Thyroid gland (tissue), 4 donors: Measurements from ENCODE around the gene MINDY4B. TPM values are rescaled to one million over a fixed set of nuclear protein-coding genes. Genes with fewer than 3 reads are reported as not detected.

Experiments
- DNase-seq, 2 donors: peaks; one replicate each; pipeline ENCODE4 v3.0.0-alpha.2; 2019
- H3K27ac ChIP-seq, 3 donors: fragments of 200-600 bp; sonication (generic); 1 replicate in 2 of 3; 2 replicates in 1 of 3; pipeline ENCODE4 v1.5.1; 2016 to 2019; ENCODE audit warnings: mild to moderate bottlenecking in 1 of 3, moderate library complexity in 1 of 3
- H3K27me3 ChIP-seq: fragments of 200-600 bp; sonication (generic); one replicate; pipeline ENCODE4 v1.5.1; 2019
- H3K36me3 ChIP-seq, 2 donors: fragments of 200-600 bp; sonication (generic); one replicate each; pipeline ENCODE4 v1.5.1; 2016 to 2019
- H3K4me1 ChIP-seq, 2 donors: fragments of 200-600 bp; sonication (generic); one replicate each; pipeline ENCODE4 v1.5.1; 2017 to 2019
- H3K4me3 ChIP-seq, 3 donors: fragments of 200-600 bp; sonication (generic); replicated peaks in 1 of 3; 1 replicate in 2 of 3; 2 replicates in 1 of 3; pipeline ENCODE4 v1.5.1; 2016; ENCODE audit warnings: mild to moderate bottlenecking in 1 of 3
- H3K9me3 ChIP-seq: fragments of 200-600 bp; sonication (generic); one replicate; pipeline ENCODE4 v1.5.1; 2017
- POLR2A ChIP-seq, 2 donors: fragments of 450-650 bp; IDR thresholded peaks; one replicate each; pipeline ENCODE4 v1.6.1; 2017; ENCODE audit warnings: antibody characterized with exemption in 2 of 2, mild to moderate bottlenecking in 2 of 2, moderate library complexity in 1 of 2
- WGBS, 2 donors: methylation state at CpG; one replicate each; pipeline ENCODE4 v1.1.5; 2017; 5-methylcytosine and 5-hydroxymethylcytosine counted together
- intact Hi-C: fragments of 100-400 bp; cut with DNase I; formaldehyde crosslinking; loops from one replicate; pipeline ENCODE4 v1.15.1; 2023
- total RNA-seq, 4 donors: library from RNA; depleted of rRNA; stranded (reverse); fragments of >200 nt; gene quantifications; one replicate each; pipeline ENCODE4 v1.2.3, GENCODE V29; 2016
- TF ChIP-seq, protein P1 (sequence below), 6 experiments: fragments of 200-600 bp in 3 of 6; fragments of 450-650 bp in 3 of 6; sonication (generic) in 3 of 6; IDR thresholded peaks; one replicate each; pipeline ENCODE4 v1.5.1; 2016 to 2019; ENCODE audit warnings: antibody characterized with exemption in 6 of 6, mild to moderate bottlenecking in 2 of 6, inconsistent platforms in 1 of 6, moderate library complexity in 1 of 6

MINDY4B gene
- total RNA-seq, 4 donors from 2014 or later, result not detected

DNA sequence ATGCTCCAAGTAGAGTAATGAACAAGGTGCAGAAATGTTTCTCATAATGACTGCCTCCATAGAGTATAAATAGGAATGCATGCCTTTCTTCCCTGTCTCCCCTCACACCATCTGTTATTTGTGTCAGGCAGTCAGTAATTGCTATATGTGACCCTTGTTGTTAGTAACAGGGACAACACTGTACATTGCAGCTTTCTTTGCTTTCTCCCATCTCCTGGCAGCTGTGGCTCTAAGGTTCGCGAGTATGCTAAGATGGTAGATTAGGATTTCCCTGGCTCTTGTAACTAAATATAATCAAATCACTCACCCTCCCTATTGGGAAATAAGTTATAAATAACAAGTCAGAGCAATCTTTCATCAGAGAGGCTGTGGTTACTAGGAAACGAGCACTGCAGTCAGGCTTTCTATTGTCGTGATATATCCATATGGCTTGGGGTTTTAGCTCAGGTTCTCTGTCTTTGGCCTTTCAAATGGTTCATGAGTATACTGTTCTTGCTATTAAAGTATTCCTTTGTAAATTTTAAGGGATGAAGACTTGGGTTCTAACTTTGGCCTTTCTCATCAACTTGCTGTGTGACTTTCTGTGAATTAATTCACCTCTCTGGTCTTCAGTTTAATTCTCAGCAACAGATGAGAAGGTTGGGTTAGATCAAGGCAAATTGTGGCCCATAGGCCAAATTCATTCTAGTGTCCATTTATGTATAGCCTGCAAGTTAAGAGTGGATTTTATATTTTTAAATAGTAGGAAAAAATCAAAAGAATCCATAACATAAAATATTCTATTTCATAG lies 8.1 kb upstream of the MINDY4B start:
- H3K4me1 ChIP-seq, result no peaks in the 10 kb centered on the region
- intact Hi-C loops, result no loop called here
- no peaks in the 10 kb centered on the region for H3K36me3 ChIP-seq
- no peaks in the 10 kb centered on the region for H3K9me3 ChIP-seq
- no peak overlapping the region for H3K27ac ChIP-seq
- H3K4me3 ChIP-seq, result no peak overlapping the region
- no peak for TF ChIP-seq POLR2A (IDR thresholded peaks at IDR 0.05)
- TF ChIP-seq, protein P1, sequence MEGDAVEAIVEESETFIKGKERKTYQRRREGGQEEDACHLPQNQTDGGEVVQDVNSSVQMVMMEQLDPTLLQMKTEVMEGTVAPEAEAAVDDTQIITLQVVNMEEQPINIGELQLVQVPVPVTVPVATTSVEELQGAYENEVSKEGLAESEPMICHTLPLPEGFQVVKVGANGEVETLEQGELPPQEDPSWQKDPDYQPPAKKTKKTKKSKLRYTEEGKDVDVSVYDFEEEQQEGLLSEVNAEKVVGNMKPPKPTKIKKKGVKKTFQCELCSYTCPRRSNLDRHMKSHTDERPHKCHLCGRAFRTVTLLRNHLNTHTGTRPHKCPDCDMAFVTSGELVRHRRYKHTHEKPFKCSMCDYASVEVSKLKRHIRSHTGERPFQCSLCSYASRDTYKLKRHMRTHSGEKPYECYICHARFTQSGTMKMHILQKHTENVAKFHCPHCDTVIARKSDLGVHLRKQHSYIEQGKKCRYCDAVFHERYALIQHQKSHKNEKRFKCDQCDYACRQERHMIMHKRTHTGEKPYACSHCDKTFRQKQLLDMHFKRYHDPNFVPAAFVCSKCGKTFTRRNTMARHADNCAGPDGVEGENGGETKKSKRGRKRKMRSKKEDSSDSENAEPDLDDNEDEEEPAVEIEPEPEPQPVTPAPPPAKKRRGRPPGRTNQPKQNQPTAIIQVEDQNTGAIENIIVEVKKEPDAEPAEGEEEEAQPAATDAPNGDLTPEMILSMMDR (IDR thresholded peaks at IDR 0.05), result no peak
- no peaks in the 10 kb centered on the region for H3K27me3 ChIP-seq
- WGBS, 2 donors, result 73 to 85% methylated on average over 4 of the region's 4 CpGs
- no peak for DNase-seq

DNA sequence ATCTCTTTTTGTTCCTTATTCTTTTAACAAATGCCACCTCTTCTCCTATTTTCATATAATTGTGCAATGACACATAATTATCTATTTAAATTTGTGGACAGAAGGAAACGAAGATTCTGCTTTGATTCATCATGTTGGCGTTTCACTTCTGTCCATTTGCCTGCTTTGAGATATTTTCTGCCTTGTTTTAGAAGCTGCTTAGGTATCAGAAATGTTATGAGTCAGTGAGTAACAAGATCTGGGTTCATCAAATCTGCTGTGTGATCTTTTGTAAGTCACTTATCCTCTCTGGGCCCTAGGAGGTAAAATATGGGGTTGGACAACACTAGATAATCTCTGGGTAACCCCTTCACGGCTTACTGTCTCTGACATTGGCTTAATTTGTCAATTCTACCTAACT lies 7.3 kb upstream of the MINDY4B start:
- WGBS, 2 donors, result 90 to 92% methylated on average over 3 of the region's 3 CpGs
- intact Hi-C loops, result no loop called here

DNA sequence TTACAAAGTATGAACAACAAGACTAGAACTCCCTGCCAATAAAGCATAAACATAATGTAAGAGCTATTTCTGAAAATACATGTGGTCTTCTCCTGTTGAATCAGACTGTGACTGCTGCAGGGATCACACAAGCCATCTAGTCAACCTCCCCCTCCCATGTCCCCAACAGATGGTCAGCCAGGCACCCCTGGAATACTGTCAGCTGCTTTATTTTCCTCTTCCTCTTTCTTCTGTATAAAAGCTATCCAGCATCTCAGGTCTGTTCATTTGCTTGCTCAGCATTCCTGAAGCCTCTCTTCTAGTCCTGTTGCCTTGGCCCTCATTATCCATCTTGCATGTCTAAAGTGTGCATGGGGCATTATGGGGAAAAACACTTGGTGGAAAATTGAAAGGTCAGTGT lies 6.5 kb upstream of the MINDY4B start:
- H3K27ac ChIP-seq, result no peak overlapping the region
- TF ChIP-seq, protein P1 (IDR thresholded peaks at IDR 0.05), result no peak
- no peak for TF ChIP-seq POLR2A (IDR thresholded peaks at IDR 0.05)
- DNase-seq, result no peak
- H3K4me1 ChIP-seq, result no peaks in the 10 kb centered on the region
- intact Hi-C loops, result no loop called here
- H3K4me3 ChIP-seq, result no peak overlapping the region
- no peaks in the 10 kb centered on the region for H3K9me3 ChIP-seq
- no peaks in the 10 kb centered on the region for H3K27me3 ChIP-seq
- no peaks in the 10 kb centered on the region for H3K36me3 ChIP-seq

More for the DNA sequence above, 7.3 kb upstream of the MINDY4B start:
- DNase-seq, result no peak
- no peak overlapping the region for H3K27ac ChIP-seq
- no peaks in the 10 kb centered on the region for H3K36me3 ChIP-seq
- TF ChIP-seq, protein P1 (IDR thresholded peaks at IDR 0.05), result no peak
- TF ChIP-seq POLR2A (IDR thresholded peaks at IDR 0.05), result no peak
- H3K4me3 ChIP-seq, result no peak overlapping the region
- no peaks in the 10 kb centered on the region for H3K4me1 ChIP-seq
- H3K27me3 ChIP-seq, result no peaks in the 10 kb centered on the region
- H3K9me3 ChIP-seq, result no peaks in the 10 kb centered on the region

DNA sequence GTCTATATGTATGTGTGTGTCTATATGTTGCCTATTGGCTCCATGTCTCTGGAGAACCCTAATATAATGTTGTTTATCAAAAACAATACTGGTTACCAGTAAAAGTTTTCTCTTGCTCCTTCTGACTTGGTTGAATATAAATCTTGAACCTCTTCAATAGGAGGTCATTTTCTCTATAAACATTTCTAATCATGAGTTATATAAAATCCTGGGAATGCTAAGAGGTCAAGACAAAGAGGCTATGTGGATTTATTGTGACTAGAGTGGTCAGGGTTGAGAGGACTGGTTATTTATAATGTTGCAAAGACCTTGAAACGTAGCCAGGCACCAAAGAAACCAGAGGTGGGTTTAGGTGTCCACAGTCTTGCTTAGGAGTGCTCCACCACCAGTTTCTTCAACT lies 1.2 kb upstream of the MINDY4B start:
- WGBS, 2 donors, result 38 to 43% methylated on average over 1 of the region's 1 CpG
- intact Hi-C loops, result no loop called here
- Histone ChIP-seq H3K27me3 (no peaks in the 10 kb centered on the region), H3K4me1 (no peaks in the 10 kb centered on the region), H3K27ac (no peak overlapping the region), H3K4me3 (no peak overlapping the region), H3K9me3 (no peaks in the 10 kb centered on the region), H3K36me3 (no peaks in the 10 kb centered on the region)
- peak; percentile 7 to 22 for DNase-seq
- no peak for TF ChIP-seq POLR2A (IDR thresholded peaks at IDR 0.05)
- TF ChIP-seq, protein P1 (IDR thresholded peaks at IDR 0.05), result no peak

DNA sequence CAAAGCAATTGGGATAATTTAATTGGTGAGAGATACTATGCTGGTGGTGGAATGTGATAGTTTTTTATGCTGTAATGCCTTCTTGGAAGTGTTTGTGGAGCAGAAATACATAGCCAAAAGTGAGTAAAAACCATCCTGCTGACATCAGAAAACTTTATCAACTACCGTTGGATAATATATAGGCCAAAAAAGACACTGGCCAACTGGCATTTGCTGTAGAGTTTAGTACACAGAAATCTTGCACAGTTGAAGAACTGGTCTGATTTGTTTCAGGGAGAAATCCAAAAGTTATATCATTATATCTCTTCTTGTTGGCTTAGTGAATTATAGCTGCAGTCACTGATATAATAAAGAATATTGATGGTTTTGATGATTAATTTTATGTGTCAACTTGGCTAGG lies 507 bp upstream of the MINDY4B start:
- intact Hi-C loops, result no loop called here
- no peaks in the 10 kb centered on the region for H3K27me3 ChIP-seq
- H3K4me3 ChIP-seq, result no peak overlapping the region
- no peaks in the 10 kb centered on the region for H3K4me1 ChIP-seq
- TF ChIP-seq, protein P1 (IDR thresholded peaks at IDR 0.05), result no peak
- no peak for TF ChIP-seq POLR2A (IDR thresholded peaks at IDR 0.05)
- 71 to 79% methylated on average over 1 of the region's 1 CpG for WGBS, 2 donors
- no peak overlapping the region for H3K27ac ChIP-seq
- DNase-seq, result no peak
- H3K36me3 ChIP-seq, result no peaks in the 10 kb centered on the region
- H3K9me3 ChIP-seq, result no peaks in the 10 kb centered on the region
